CD4-positive, alpha-beta T cell (primary cell): ENCODE results near the gene NUSAP1. TPM values are rescaled to one million over a fixed set of nuclear protein-coding genes. Genes with fewer than 3 reads are reported as not detected.

Source experiments
- ATAC-seq: fragments of 200-7000 bp; cut with Tn5 transposase; one replicate; pipeline ENCODE4 v1.10.0; 2022; ENCODE audit warnings: mild to moderate bottlenecking; ENCODE audit not compliant: poor library complexity
- CTCF ChIA-PET: fragments of 350-600 bp; sonication (Branson Sonifier 250); formaldehyde crosslinking; loops from one replicate; lab custom pipeline; 2021; ENCODE audit warnings: antibody characterized with exemption, inconsistent platforms; lab: Charles Lee
- POLR2A ChIA-PET: fragments of 350-600 bp; sonication (Branson Sonifier 250); formaldehyde crosslinking; loops from one replicate; lab custom pipeline; 2021; ENCODE audit warnings: antibody characterized with exemption, inconsistent platforms; lab: Charles Lee
- DNase-seq, 14 experiments: peaks; one replicate each; pipeline ENCODE4 v3.0.0-alpha.2; 2013 to 2020; ENCODE audit warnings: mixed read lengths in 2 of 14
- H3K27ac ChIP-seq, 2 donors: one replicate each; pipeline versions ENCODE4 v1.5.1 to v1.7.0; 2013; ENCODE audit warnings: low read length in 2 of 2, low read depth in 1 of 2, mild to moderate bottlenecking in 1 of 2
- H3K27me3 ChIP-seq, 2 experiments: 1 replicate in 1 of 2; 2 replicates in 1 of 2; pipeline versions ENCODE4 v1.6.1 to v1.7.0; 2013; ENCODE audit warnings: low read length in 2 of 2, control low read depth in 1 of 2, mild to moderate bottlenecking in 1 of 2, moderate library complexity in 1 of 2; ENCODE audit not compliant: insufficient read depth in 2 of 2, control insufficient read depth in 1 of 2
- H3K36me3 ChIP-seq: one replicate; pipeline ENCODE4 v1.6.1; 2013; ENCODE audit warnings: low read length, control low read depth; ENCODE audit not compliant: insufficient read depth
- H3K4me1 ChIP-seq: one replicate; pipeline ENCODE4 v1.6.1; 2013; ENCODE audit warnings: low read length, control low read depth; ENCODE audit not compliant: insufficient read depth
- H3K4me3 ChIP-seq: one replicate; pipeline ENCODE4 v1.5.1; 2013; ENCODE audit warnings: mild to moderate bottlenecking, low read length, moderate library complexity
- H3K9me3 ChIP-seq, 2 experiments: 1 replicate in 1 of 2; 2 replicates in 1 of 2; pipeline versions ENCODE4 v1.6.1 to v1.7.0; 2013; ENCODE audit warnings: low read length in 2 of 2, mild to moderate bottlenecking in 2 of 2, control low read depth in 1 of 2, moderate library complexity in 1 of 2; ENCODE audit not compliant: control insufficient read depth in 1 of 2, insufficient read depth in 1 of 2
- H3K27ac Mint-ChIP-seq: one replicate; pipeline ENCODE4 v1.8.0; 2020; ENCODE audit warnings: mixed read lengths
- H3K27me3 Mint-ChIP-seq: one replicate; pipeline ENCODE4 v1.8.0; 2021; ENCODE audit warnings: mixed read lengths
- H3K36me3 Mint-ChIP-seq: one replicate; pipeline ENCODE4 v1.8.0; 2021; ENCODE audit warnings: low read depth, mixed read lengths
- H3K4me1 Mint-ChIP-seq: one replicate; pipeline ENCODE4 v1.8.0; 2021; ENCODE audit warnings: low read depth, mixed read lengths
- H3K4me3 Mint-ChIP-seq: one replicate; pipeline ENCODE4 v1.8.0; 2020; ENCODE audit warnings: mild to moderate bottlenecking, mixed read lengths
- H3K9me3 Mint-ChIP-seq: one replicate; pipeline ENCODE4 v1.8.0; 2020; ENCODE audit warnings: mixed read lengths
- intact Hi-C, 2 experiments: fragments of 100-400 bp; cut with DNase I in 1 of 2; cut with micrococcal nuclease in 1 of 2; formaldehyde crosslinking; loops; one replicate each; pipeline versions ENCODE4 v1.15.1 to v1.9.0; 2023 to 2025; cut with DNase I, micrococcal nuclease
- total RNA-seq, 174 experiments: library from RNA in 2 of 174; stranded (reverse) in 2 of 174; gene quantifications; one replicate each; pipeline ENCODE4 v1.2.3 and lab custom pipeline; 2021 to 2026
- TF ChIP-seq, protein P1 (sequence below): fragments of 200-600 bp; IDR thresholded peaks from one replicate; pipeline ENCODE4 v1.8.0; 2022; ENCODE audit warnings: antibody characterized with exemption, mild to moderate bottlenecking

The NUSAP1 gene
- total RNA-seq, 2 experiments from 2014 or later, result 2.2 to 2.3 TPM

DNA sequence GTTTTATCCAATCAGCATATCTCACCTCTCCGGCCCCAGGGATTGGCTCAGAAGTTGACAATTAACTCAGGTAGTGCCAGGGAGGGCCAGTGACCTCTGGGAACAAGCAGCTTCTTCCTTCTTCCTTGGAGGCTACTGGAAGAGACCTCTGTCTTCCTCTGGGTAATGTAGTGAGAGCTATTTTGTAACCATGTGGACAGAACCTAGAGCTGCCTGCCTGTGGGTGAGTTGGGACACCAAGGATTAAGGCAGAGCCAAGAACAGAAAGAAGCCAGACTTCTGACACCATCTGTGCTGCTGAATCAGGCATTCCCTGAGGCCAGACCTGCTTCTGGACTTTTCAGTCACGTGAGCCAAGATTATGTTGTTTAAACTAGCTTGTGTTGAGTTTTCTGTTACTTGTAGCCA, 75.6 kb downstream of the NUSAP1 start:
- no peak for DNase-seq
- H3K9me3 Mint-ChIP-seq, result no peaks in the 10 kb centered on the region
- Histone ChIP-seq H3K36me3 (no peaks in the 10 kb centered on the region), H3K27me3 (no peaks in the 10 kb centered on the region), H3K4me3 (no peak overlapping the region), H3K9me3 (no peaks in the 10 kb centered on the region), H3K27ac (no peak overlapping the region), H3K4me1 (peaks cover under 1% of the 10 kb centered on the region)
- TF ChIP-seq, protein P1, sequence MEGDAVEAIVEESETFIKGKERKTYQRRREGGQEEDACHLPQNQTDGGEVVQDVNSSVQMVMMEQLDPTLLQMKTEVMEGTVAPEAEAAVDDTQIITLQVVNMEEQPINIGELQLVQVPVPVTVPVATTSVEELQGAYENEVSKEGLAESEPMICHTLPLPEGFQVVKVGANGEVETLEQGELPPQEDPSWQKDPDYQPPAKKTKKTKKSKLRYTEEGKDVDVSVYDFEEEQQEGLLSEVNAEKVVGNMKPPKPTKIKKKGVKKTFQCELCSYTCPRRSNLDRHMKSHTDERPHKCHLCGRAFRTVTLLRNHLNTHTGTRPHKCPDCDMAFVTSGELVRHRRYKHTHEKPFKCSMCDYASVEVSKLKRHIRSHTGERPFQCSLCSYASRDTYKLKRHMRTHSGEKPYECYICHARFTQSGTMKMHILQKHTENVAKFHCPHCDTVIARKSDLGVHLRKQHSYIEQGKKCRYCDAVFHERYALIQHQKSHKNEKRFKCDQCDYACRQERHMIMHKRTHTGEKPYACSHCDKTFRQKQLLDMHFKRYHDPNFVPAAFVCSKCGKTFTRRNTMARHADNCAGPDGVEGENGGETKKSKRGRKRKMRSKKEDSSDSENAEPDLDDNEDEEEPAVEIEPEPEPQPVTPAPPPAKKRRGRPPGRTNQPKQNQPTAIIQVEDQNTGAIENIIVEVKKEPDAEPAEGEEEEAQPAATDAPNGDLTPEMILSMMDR, result no peak
- no peak for ATAC-seq
- no peaks in the 10 kb centered on the region for H3K36me3 Mint-ChIP-seq
- intact Hi-C loops, result loop anchor here in 1 of 2 experiments (10.0 kb wide), 2 partner anchors 247 to 453 kb away; partner anchors contain the start of gene CHAC1
- H3K27ac Mint-ChIP-seq, result no peak overlapping the region
- ChIA-PET CTCF (interaction anchor here (0.6 kb wide), 1 partner anchor 72 kb away, joined by 3 read pairs; no protein-coding TSS in a partner anchor), POLR2A (no interaction called here)
- no peaks in the 10 kb centered on the region for H3K4me1 Mint-ChIP-seq
- no peak overlapping the region for H3K4me3 Mint-ChIP-seq
- H3K27me3 Mint-ChIP-seq, result no peaks in the 10 kb centered on the region

DNA sequence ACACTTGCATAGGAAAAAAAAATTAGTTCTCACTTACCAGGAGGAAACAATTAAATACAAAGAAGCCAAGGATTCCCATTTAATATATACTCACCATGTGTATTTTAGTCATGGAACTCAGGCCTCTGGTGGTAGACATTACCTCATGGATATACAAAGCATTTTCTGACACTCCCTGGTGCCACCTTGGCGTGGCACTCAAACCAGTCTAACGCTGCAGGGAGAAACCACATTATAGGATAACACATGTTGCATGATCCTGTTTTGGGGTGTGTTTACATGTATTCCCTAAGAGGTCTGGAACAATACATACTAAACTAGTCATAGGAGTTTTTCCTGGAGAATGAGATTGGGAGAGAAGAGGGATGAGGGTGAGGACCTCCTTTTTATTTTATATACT, 78.3 kb downstream of the NUSAP1 start:
- H3K9me3 Mint-ChIP-seq, result no peaks in the 10 kb centered on the region
- intact Hi-C loops, result loop anchor here in 1 of 2 experiments (10.0 kb wide), 2 partner anchors 716 to 846 kb away; partner anchors contain the start of genes CCDC32, RAD51 and RPUSD2

DNA sequence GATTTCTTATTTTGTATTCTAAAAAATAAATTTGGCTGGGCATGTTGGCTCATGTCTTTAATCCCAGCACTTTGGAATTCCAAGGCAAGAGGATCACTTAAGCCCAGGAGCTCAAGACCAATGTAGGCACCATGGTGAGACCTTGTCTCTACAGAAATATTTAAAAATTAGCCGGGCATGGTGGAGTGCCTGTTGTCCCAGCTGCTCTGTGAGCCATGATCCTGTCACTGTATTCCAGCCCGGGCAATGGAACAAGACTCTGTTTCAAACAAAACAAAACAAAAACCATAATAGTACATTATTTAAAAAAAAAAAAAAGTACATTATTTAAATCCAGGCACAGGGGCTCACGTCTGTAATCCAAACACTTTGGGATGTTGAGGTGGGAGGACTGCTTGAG, 78.8 kb downstream of the NUSAP1 start:
- H3K27ac ChIP-seq, result no peak overlapping the region
- peaks cover 3% of the 10 kb centered on the region for H3K36me3 Mint-ChIP-seq
- ChIA-PET POLR2A (interaction anchor here (0.6 kb wide), 1 partner anchor 947 kb away, joined by 3 read pairs; no protein-coding TSS in a partner anchor), CTCF (no interaction called here)
- H3K4me3 ChIP-seq, result no peak overlapping the region
- H3K36me3 ChIP-seq, result no peaks in the 10 kb centered on the region
- H3K9me3 Mint-ChIP-seq, result no peaks in the 10 kb centered on the region
- TF ChIP-seq, protein P1, result no peak
- no peak for DNase-seq
- H3K9me3 ChIP-seq, result no peaks in the 10 kb centered on the region
- no peak for ATAC-seq
- H3K4me1 ChIP-seq, result peaks cover 11% of the 10 kb centered on the region
- H3K4me1 Mint-ChIP-seq, result peaks cover 9% of the 10 kb centered on the region
- H3K27ac Mint-ChIP-seq, result no peak overlapping the region
- no peak overlapping the region for H3K4me3 Mint-ChIP-seq
- no peaks in the 10 kb centered on the region for H3K27me3 ChIP-seq
- intact Hi-C loops, result loop anchor here in 1 of 2 experiments (10.0 kb wide), 2 partner anchors 717 to 847 kb away; partner anchors contain the start of genes CCDC32, RAD51 and RPUSD2
- H3K27me3 Mint-ChIP-seq, result no peaks in the 10 kb centered on the region

More for the DNA sequence above, 78.3 kb downstream of the NUSAP1 start:
- TF ChIP-seq, protein P1, result no peak
- no peak for ATAC-seq
- peaks cover 5% of the 10 kb centered on the region for H3K4me1 Mint-ChIP-seq
- Histone ChIP-seq H3K27me3 (no peaks in the 10 kb centered on the region), H3K4me1 (peaks cover 7% of the 10 kb centered on the region), H3K27ac (no peak overlapping the region), H3K9me3 (no peaks in the 10 kb centered on the region), H3K36me3 (no peaks in the 10 kb centered on the region), H3K4me3 (no peak overlapping the region)
- ChIA-PET CTCF (no interaction called here), POLR2A (no interaction called here)
- H3K27ac Mint-ChIP-seq, result no peak overlapping the region
- DNase-seq, result no peak
- H3K36me3 Mint-ChIP-seq, result no peaks in the 10 kb centered on the region
- H3K4me3 Mint-ChIP-seq, result no peak overlapping the region
- H3K27me3 Mint-ChIP-seq, result no peaks in the 10 kb centered on the region
